Right lobe of liver (tissue), 4 donors: ENCODE measurements around the gene CALD1.

ENCODE experiments used
- CTCF ChIP-seq, 4 donors: fragments of 200-600 bp in 3 of 4; fragments of 450-650 bp in 1 of 4; IDR thresholded peaks; one replicate each; pipeline versions ENCODE4 v1.5.1 to v1.8.0; 2016 to 2022; ENCODE audit warnings: antibody characterized with exemption in 4 of 4, mild to moderate bottlenecking in 2 of 4
- POLR2A ChIP-seq: fragments of 450-650 bp; IDR thresholded peaks from one replicate; pipeline ENCODE4 v1.6.1; 2017; ENCODE audit warnings: antibody characterized with exemption, mild to moderate bottlenecking
- donor health status: DM: no; HTN: no; CAD: no.
- donor health status: DM: no; HTN: no; CAD: no.
- donor health status: DM: no; HTN: yes; CAD: no.

- no peak for TF ChIP-seq CTCF (IDR thresholded peaks at IDR 0.05)
- no peak for TF ChIP-seq POLR2A
Observed at GRCh38 chr7:134787720-134788119, 8.3 kb downstream of the CALD1 start.
